Activated CD8-positive, alpha-beta memory T cell treated with anti-CD3 and anti-CD28 coated beads for 4 hours (primary cell): ENCODE data around the gene GALNT10.

Source experiments
- DNase-seq, 2 donors: peaks; one replicate each; pipeline ENCODE4 v3.0.0-alpha.2; 2020; ENCODE audit warnings: low read depth in 2 of 2

The GALNT10 gene

DNA sequence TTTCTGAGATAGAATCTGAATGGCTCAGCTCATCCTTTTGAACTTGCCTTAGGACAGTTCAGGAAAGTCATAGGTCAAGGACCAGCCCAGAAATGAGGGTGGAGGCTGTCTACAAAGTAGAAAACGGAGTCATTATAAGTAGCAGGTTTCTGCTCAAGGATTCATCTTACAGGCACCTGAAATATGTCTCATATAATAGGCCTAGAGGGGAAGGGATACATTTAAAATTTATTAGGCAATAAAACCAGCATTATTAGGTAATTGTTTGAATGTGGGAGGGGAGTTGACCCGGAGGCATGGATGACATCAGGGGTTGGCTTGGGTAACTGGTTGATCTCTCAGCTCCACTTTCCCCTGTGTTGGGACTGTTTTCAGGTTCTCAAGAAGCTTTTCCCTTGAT lies 11.9 kb upstream of the GALNT10 start:
- no peak for DNase-seq

DNA sequence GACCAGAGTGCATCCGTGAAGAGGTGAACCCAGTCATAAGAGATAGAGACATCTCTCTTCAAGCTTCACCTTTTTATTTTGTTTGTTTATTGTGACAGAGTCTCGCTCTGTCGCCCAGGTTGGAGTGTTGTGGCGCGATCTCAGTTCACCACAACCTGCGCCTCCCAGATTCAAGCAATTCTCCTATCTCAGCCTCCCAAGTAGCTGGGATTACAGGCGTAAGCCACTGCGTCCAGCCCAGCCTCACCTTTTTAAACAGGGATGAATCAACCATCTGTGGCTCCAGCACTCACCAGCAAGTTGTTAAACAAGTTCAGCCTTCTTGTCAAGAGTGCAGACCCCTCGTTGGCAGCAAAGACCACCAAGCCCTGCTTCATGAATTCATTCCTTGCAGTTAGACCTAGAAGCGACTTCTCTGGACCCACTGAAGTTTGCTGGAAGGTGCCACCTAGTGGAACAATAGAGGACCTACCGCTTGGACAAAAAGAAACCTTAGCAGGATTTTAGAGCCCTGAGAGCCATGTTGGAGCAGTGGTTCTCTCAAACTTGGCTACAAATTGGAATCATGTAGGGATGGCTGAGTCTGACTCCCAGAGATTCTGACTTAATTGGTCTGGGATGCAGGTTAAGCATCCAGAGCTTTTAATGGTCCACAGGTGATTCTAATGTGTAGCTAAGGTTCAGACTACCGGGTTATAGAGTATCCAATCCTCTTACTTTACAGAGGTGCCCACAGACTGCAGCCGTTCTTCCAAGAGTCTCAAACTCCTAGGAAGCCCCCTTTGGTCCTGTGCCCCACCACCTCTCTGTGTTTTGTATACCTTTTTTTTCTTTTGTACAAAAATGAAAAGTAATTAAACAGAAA lies 10.5 kb upstream of the GALNT10 start:
- no peak for DNase-seq

DNA sequence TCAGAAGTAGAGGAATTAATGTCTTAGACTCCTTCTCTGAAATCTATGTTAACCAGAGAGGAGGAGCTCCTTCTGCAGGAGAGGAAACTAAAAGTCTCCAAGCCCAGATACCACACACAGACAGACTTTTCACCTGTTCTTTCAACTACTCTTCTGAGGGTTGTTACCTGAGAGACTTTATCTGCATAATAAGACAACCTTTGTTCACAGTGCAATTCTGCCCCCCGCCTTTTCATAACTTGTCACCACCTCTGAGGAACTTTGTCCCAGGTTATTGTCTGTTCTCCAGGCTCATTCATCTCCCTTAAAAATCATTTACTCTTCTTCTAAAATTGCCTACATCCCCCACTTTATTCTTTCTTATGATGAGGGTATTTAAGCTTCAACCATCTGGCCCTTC lies 9.4 kb upstream of the GALNT10 start:
- DNase-seq, result no peak

DNA sequence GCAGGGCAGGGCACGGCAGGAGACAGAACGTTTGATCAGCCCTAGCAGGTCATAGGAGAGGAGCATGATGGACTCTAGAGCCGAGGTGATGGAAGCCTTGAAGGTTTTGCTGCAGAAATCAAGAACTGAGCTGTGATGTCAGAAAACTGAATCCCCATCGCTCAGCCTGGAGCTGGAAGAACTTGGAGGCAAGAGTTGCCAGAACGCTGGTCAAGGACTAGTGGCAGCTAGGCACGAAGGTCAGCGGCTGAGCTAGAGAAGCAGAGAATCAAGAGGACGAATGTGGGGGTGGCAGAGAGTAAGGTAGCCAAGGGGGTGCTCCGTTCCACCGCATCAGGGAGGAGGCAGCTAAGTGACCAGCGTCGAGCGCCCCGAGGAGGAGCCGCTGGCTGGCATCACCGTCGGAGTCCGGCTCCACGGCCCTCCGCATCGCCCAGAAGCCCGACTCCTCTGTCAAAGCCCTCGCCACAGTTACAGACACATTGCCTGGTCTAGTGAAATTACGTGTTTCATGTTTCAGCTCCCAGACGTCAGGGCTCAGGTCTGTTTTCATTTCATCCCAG lies 1.2 kb upstream of the GALNT10 start:
- DNase-seq, result no peak

DNA sequence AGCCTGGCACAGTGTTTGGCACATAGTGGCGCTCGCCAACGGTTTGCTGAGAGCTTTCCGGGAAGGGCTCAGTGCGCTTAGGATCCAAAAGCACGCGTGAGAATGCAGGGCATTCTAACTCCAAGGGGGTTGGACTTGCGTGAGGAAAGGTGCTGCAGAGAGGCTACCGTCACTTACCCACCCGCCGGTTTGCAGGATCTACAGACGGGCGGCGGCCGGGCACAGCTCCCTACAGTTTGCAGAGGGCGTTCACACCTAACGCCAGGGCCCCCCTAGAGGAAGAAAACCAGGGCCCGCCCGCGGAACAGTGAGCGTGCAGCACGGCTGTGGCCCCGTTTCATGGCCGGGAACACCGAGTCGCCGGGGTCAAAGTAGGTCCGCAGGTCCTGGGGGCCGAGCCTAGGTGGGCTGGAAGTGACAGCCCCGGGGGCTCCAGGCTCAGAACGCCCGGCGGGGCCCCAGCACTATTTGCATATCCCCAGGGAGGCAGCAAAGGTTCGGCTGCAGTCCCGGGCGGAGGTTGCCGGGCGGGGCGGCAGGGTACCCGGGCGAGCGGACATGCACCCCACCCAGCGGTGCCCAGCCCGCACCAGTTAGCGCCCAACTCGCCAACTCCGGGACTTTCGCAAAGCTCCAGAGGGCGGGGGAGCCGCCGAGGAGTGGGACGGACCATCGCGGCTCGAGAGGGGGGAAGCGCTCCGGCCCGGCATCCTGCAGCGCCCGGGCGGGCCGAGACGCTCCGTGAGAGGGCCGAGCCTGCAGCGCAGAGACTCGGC lies 526 bp upstream of the GALNT10 start:
- peak; percentile 58 to 59 for DNase-seq

DNA sequence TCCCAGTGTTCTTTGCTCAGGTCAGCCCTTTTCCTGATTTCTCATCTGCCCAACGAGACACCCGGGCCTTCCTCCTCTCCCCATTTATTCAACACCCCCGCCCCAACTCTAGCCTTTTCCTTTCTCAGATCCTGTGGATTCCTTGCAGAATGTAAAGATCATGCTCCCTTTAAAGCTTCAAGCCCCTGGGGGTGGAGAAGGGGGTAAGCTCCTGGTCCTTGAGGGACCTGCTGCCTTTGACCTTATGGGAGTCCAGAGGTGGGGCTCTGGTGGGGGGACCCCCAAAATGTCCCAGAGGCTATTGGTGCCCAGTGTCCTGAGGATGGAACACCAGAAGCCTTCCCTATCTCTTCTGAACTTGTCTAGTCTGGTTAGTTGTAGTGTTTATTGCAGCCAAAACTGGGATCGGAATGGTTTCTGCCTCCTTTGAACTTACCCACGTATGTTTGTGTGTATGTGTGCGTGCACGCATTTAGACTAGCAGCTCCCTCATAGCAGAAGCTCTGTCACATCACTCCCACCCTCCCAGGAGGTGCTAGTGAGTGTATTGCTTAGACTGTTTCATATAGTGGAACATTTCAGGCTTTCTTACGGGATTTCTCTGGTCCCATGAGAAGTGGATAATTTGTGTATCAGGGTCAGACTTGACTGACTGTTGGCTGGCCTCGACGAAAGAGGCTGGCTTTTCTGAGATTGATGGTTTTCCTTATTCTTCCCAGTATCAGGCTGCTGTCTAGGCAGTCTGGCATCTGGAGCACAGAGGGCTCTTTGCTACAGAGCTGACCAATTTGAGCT lies 1.1 kb downstream of the GALNT10 start:
- DNase-seq, result no peak

DNA sequence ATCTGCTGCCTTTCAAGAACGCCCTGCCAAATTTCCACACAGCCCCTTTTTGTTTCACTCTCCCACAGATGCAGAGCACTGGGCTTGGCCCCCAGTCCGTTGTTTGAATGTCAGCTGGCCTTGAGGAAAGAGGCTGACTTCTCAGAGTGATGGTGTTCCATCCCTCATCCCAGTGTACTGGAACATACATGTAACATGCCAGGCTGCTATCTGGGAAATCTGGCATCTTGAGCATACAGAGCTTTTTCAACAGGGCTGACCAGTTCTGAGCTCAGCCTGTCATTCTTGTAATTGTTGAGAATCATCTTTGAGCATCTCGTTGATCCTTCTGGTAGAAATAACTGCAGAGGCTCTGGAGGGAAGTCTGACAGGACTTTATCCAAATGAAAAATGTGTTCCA lies 2.8 kb downstream of the GALNT10 start:
- no peak for DNase-seq

DNA sequence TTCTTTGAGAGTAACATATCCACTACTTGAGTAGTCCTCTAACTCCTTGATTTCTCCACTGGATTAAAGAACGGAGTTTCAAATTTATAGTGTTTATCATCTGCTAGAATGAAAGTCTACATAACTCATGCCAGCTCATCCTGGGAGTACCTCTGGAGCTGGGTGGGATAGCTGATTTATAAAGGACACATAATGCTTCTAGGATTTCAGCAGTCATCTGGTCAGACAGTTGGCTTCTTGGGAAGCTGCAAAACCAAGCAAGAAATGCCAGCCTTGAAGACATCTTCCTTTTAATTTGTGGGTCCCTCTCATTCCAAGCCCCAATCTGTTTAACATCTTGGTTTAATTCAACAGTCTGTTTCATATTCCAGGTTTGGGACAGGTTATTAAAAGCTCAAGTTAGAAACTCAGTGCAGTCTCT lies 3.2 kb downstream of the GALNT10 start:
- no peak for DNase-seq

DNA sequence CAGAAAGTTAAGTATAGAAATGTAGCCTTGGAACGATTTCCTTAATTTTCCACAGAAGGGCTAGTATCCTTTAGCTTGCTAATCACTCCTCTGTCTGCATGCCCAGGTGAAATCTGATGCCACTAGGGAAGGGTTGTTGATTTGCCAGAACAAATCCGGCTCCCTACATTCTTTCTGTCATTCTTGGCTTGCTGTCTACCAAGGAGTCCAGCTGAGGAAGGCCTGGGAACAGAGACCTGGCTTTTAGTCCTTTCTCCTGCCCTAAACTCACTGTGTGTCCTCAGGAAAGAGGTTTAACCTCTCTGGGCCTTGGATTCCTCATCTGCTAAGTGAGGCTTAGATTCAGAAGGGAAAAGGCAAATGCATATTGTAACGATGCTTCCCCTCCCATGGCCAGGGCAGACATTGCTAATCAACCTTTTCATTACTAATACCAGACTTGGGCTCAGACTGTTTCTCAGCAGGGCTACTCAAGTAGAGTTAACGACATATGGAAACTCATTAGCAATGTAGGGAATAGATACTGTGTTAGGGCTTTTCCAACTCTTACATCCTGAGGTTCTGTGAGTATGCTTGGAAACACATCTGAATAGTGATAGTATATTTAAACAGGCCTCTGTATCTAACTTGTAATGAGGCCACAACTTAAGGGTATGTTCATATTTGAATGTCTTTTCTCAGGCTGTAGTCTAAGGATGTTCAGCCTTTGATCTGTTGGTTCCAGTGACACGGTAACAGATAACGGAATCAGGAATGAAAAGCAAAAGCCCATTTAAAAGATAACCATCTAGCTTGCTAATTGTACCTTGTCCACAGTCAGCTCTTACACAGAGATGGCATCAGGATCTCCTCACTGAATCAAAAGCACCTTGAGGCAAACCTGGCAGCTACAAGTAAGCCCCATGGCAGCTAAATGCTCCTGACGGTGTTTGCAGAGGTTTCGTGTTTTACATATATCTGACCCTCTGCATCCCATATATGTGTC lies 4.1 kb downstream of the GALNT10 start:
- DNase-seq, result no peak

DNA sequence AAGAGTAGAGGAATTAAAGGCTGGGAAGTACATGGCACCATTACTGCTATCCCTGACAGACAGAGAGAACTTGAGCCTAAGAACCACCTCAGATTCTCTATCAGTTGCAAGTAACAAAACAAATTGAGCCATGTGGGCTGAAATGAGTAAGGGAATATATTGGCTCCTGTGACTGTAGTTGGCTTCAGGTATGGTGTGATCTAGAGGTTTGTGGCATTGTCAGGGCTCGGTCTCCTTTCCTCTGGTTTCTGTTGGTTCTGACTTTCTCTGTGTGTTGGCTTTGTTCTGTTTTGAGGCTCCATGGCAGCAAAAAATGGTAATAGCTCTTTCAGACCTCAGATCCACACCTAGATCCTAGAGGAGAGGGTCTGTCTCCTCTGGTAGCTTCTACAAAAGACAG lies 5.7 kb downstream of the GALNT10 start:
- no peak for DNase-seq

DNA sequence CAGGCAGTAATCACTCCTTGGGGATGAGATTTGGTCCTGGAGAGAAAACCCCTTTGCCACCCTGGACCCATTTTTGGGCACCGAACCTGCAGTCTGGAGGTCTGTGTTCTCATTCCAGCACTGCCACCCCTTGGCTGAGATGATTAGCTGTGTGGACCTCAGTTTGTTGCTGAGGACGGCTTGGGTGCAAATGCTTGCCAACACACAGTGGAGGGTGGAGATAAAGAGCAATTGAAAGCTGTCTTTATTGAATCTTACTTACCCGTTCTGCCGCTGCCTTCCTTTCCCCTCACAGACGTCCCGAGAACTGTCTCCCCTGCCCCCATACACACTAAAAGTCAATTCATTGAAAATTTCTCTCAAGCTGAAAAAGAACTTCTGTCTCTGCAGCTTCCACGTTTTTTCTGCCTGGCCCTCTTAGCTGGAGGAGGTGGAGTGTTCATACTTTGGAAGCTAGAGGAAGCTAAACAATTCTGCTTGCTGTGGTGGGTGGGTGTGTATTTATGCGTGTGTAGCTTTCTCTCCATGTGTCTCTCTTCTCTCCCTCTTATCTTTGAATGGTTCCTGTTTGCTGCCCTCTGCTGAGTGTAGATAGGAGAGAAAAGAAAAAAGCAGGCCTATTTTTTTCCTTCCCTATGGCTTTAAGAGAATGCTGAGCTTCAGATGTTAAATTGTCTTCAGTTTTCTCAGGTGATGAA lies 6.6 kb downstream of the GALNT10 start:
- DNase-seq, result no peak

DNA sequence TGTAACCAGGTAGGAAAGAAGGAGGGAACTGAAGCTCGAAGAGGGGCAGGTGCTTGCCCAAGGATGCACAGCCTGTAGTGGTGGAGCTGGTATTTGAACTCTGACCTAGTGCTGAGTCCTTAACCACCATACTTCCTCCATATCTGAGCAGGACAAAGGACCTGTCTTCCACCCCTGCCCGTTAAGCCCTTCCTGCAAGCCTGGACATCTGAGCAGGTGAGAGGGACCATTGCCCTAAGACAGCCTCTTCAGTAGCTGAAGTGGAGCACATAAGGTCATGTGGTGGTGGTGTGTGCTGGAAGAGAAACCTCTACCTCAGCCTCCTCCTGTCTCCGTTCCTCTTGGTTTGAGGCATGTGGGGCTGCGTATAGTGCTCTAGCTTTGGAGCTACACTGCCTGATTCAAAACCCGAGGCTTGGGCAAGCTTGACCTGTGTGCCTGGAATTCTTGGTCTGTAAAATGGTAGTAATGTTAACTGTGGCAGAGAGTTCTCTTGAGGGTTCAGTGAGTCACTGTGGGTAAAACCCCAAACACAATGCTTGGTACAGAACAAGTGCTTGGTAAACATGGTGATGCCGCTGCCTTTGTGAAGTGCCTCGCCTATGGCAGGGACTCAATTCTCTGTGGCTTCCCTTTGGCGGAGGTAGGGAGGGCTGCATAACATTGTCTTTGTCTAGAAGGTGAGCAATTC lies 7.4 kb downstream of the GALNT10 start:
- peak; percentile 46 for DNase-seq

DNA sequence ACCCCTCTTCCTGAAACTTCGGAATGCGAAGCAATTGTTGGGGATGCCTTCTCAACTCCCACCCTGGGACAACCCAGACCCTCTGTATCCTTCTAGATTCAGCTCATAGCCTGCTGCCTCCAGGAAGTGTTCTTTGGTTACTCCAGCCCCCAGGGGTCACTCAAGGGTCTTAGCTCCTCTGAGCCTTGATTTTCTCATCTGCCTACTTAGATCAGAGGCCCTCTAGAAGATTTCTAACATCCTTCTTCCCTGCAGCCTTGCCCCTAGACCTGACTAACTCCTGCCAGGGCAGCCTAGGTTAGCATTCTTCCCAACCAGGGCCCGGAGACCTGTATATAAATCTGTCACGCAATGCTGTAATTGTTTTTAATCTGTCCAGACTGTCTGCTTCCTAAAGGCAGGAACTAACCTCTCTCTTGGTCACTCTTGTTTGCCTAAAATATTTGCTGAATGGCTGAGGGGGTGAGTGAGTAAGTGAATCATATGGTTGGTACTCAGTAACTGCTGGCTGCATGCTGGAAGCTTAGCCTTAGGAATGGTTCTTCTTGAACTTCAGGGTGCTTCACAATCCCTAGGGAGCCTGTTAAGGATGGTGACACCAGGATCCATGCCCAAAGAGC lies 8.2 kb downstream of the GALNT10 start:
- DNase-seq, result no peak

DNA sequence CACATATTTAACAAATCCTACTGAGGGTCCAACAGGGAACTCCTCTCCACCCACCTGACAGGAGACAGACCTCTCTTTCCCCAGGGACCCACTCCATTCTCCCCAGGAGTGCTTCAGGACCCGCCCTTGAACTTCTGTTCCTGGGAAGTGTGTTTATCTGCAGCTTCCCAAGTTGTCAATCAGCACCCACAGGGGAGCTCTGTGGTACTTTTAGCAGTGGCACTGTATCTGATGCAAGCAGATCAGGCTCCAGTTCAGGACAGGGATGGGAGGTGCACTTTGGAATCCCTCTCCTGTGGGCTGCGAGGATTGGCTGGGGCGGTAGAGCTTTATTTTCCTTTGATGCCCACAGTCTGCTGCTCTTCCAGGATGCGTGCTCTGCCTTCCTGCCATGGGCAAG lies 8.7 kb downstream of the GALNT10 start:
- no peak for DNase-seq

DNA sequence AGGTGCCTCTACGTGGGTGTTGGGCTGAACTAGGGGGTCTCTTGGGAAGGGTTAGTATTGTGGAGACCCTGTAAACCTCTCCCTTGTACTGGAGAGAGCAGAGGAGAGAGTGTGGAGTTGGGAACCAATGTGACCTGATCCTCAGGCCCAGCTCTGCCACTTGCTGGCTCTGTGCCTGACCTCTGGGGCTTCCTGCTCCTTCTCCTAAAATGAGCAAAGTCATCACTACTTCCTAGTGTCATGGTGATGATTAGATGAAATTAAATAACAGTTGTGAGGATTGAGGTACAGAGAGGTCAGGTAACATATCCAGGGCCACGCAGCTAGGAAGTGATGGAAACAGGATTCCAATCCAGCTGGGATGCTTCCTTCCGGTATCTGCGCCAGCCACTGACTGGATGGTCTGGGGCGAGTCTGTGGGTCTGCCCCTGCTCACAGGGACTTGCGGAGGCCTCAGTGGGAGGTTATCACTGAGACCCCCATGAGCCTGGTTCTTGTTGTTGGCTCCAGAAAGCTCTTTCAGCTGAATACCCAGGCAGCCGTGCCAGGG lies 9.2 kb downstream of the GALNT10 start:
- no peak for DNase-seq

DNA sequence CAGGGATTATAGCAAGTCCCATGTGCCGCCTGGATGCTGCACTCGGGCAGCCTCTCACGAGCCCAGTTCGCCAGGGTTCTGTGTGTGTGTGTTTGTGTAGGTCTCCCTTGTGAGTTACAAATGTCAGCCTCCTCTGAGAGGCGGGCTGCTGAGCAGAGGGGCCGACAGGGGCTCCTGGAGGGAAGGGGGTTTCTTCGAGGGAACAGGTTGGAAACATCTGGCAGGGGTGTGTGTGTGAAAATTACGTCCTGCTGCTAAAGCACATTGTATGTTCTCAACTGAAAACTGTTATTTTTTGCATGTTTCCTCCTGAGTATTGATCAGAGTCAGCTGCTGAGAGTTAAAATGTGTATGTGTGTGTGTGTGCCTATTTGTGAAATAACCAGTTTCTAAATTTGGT lies 9.7 kb downstream of the GALNT10 start:
- no peak for DNase-seq

DNA sequence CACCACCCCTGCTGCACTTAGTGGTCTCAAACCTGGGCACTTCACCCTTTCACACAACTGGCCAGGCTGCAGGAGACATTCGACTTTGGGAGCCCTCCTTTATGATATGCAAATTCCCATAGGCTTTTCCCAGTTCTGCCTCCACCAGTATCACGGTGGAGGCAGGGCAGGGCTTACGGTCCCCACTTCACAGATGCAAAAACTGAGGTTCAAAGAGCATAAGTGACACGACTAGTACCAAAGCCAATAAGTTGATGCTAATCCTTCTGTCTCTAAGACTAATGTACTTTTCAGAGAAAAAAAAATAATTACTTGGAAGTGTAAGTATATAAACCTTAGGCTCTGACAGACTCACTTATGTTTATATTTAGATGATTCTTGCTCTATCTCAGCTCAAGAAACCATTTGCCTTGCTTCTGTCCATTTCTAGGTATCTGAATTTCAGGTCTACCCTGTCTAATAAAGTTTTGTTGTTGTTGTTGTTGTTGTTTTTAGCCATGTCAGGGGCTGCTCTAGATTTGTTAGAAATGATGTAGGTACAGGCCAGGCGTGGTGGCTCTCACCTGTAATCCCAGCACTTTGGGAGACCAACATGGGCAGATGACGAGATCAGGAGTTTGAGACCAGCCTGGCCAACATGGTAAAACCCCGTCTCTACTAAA lies 10.7 kb downstream of the GALNT10 start:
- DNase-seq, result no peak
